Jurkat, Clone E6-1 (cell line): ENCODE results near the gene RBP3.
A peak's percentile ranks its signal among the peaks of the same experiment; 100 is the strongest.

Experiments used
- DNase-seq: peaks from one replicate; pipeline ENCODE4 v3.0.0-alpha.2; 2011; ENCODE audit warnings: low read depth, low spot score
- H3K4me3 ChIP-seq: 2 replicates; pipeline ENCODE4 v1.5.1; 2011; ENCODE audit warnings: mild to moderate bottlenecking, low read length, control low read depth, moderate library complexity

Gene RBP3

DNA sequence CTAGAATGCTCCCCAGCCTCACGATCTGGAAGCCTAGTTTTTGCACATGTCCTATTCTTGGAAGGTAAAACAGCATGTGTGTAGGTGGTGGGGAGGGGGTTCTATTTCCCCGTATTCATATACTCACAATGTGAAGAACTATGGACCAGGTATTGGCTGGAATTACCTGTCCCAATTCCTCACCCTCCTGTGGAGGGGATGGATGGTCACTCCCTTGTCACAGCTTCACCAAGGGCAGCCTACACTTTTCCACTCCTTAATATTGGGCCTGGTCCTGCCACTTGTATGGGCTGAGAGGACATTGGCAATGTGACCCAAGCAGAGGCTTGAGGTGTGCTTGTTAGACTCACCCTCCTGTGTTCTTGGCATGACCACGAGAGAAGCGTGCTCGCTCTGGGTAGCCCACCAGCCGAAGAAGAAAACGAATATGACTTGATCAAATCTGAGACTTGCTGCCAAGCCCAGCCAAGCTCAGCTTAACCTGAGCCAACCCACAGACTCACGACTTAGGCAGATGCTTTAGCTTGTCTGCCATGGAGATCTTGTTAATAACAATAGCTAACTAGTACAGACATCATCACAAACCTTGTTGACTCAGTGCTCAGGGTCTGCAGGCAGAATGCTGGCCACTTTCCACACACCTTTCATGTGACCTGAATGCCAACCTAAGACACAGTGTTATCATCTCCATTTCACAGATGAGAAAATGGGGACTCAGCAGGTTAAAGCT is 18.7 kb downstream of the RBP3 start:
- no peak for DNase-seq
- no peak overlapping the region for H3K4me3 ChIP-seq

DNA sequence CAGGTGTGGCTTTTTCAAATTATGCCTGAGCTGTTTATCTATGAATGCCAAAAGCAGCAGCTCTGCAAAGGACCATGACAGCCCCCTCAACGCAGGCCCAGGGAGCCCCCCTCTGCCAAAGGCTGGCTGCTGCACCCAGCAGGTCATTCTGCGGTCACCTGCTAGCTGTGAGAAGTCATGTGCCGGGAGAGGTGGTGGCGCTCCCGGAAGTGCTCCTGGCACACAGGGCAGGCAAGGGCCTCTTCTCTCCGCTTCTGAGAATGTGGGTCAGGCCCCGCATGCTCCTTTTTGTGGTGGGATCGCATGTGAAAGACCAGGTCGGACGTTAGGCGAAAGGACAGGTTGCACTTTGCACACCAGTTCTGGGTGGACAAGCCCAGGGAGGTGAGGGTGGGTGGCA is 19.5 kb downstream of the RBP3 start:
- DNase-seq = no peak
- H3K4me3 ChIP-seq = no peak overlapping the region

DNA sequence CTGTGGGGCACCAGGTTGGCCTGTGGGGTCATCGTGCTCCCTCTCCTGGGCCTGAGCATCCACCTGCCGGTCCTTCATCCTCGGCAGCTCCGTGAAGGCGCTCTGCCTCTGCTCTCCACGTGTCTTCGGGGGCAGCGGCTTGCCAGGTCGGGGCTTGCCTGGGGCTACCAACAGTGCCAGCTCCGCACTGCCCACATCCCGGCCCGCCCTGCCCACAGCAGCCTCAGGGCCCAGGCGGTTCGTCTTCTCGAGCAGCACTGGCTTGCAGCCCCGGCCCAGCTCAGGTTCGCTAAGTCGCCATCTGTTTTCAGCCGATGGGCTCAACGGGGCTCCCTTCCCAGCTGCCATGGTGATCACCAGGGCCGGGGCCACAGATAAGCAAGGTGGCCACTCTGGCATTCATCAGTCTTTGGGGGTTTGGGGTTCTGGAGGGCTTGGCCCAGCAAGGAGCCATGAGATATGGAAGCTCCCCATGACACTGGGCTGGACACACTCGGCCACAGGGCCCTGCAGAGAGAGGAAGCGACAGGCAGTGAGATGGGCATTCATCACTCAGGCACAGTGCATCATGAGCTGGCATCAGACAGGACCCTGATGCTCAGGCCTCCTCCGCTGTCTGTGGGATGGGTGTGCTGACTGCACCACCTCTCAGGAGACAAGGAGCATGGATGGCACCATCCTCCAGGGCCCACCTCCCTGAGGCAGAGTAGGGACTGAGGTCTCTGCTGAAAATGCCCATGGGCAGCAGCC is 20.4 kb downstream of the RBP3 start:
- H3K4me3 ChIP-seq = no peak overlapping the region
- no peak for DNase-seq

DNA sequence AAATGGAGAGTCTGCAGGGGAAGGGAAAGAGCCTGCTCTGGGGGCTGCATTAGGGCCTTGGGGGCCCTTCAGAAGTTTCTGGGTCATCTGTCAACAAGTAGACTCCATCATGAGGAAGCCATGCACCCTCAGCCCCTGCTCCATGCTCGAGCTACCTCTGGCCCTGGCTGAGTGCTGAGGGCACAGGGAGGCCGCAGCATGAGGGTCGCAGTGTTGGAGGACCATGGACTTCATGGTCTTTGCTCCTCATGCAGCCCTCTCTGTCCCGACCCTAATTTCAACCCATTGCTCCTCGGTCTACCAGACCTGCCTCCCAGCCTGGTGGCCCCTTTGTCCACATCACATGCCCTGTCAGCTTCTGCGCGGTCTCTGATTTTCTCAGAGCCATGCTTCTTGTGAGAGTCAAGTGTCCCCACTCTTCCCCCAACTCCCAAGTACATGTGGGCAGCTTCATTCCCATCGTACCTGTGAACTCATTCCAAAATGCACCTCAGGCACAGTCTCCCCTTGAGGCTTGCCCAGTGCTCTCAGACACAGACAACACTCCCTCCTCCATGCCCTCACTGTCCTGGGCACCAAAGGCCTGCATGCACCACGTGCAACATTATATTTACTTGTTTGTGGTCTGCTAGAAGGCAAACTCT is 21.2 kb downstream of the RBP3 start:
- no peak overlapping the region for H3K4me3 ChIP-seq
- DNase-seq = no peak

DNA sequence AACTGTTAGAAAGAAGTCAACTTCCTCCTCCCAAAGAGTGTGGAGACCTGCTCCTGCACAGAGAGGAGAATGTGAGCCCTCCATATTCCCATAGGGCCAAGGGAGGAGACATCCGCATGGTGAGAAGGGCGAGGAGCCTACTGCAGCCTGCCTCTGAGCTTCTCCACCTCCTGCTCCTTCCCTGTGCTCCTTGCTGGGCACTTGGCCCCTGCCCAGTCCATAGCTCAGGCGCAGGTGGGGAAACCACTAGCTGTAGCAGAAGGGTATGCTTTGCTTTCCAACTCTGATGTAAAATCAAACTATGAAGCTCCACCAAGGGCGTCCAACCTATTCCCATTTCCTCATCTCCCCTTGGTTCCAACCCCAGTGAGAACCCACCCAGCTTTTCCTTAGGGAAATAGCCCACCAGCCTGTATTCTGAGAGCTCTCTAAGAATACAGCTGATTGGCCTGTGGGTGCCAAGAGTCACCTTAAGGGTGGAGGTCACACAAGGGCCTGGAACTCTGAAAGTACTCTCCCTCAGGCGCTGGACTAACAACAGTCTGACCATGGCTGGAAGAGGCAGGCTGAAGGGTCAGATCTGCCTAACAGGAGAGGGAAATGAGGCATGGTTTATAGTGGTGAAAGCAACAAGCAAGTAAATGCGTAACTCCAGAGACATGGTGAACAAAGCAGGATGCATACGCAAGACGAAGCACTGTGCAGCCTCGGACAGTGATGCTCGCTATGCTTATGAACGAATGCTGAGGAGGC is 22.0 kb downstream of the RBP3 start:
- H3K4me3 ChIP-seq = no peak overlapping the region
- DNase-seq = no peak

DNA sequence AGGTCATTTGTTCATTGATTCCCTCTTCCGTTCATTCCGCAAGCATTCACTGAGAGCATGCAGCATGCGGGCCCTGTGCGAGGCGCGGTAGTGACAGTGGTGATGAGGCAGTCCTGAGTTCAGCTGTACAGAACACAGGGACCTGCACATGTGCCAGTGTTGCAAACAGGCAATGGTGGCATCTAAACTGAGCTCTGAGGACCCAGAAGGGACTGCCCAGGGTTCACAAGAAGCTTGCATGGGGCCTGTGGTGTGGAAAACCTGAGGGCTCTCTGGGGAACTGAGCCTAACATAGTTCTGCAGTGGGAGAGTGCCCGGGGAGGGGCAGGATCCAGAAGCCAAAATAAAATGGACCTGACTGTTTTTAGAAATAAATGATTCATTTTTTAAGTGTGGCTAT is 22.7 kb downstream of the RBP3 start:
- no peak for DNase-seq
- H3K4me3 ChIP-seq = no peak overlapping the region

DNA sequence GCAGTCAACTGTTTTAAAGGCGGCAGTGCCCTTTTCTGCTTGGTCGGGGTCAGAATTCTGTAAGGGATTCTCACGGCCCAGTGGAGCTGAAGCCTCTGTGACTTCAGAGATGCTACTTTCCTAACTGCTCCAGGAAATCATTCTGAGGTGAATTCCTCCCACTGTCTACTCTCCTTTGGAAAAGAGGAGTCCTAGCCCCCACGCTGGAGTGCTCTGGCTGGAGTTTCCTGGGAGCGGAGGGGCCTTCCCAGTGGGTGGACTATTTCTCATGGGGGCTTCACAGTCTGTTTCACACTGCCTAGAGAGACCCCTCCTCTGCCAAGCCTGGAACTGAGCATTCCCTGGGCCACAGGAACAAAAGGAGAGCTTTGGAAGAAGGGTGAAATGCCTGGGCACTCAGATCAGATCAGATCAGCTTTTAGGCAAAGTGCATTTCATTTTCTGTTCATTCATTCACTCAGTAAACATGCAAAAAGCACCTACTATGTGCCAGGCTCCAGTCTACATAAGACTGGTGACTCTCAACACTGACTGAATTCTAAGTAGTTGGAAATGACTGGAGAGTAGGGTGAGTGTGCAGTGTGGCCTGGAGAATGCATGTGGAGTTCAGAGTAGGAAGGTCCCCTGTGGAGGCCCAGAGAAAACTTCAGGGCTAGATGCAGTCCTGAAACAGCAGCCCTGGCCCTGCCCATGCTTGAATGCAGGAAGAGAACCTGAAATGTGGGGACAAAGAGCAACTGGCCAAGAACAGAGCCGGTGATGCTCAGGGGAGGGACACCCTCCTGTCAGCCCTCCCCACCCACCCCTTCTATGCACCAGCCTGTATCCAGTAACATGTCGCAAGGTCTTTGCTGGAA is 23.7 kb downstream of the RBP3 start:
- no peak overlapping the region for H3K4me3 ChIP-seq
- no peak for DNase-seq

DNA sequence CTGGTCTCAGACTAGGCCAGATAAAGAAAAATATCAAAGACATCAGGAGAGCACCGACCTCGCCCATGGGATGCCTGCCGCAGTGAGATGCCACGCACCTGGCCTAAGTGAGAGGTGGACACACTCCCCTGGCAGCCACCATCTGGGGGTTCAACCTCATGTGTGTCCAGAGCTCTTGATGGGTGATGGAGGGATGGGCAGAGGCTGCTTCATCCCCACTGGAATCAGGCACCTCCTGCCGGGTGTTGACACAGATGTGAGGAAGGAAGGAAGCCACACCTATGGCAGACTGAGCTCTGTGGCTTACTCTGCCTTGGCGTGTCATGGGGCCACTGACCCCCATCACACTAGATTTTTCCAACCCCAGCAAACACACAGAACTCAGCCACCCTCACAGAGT is 24.6 kb downstream of the RBP3 start:
- no peak overlapping the region for H3K4me3 ChIP-seq
- DNase-seq = no peak

DNA sequence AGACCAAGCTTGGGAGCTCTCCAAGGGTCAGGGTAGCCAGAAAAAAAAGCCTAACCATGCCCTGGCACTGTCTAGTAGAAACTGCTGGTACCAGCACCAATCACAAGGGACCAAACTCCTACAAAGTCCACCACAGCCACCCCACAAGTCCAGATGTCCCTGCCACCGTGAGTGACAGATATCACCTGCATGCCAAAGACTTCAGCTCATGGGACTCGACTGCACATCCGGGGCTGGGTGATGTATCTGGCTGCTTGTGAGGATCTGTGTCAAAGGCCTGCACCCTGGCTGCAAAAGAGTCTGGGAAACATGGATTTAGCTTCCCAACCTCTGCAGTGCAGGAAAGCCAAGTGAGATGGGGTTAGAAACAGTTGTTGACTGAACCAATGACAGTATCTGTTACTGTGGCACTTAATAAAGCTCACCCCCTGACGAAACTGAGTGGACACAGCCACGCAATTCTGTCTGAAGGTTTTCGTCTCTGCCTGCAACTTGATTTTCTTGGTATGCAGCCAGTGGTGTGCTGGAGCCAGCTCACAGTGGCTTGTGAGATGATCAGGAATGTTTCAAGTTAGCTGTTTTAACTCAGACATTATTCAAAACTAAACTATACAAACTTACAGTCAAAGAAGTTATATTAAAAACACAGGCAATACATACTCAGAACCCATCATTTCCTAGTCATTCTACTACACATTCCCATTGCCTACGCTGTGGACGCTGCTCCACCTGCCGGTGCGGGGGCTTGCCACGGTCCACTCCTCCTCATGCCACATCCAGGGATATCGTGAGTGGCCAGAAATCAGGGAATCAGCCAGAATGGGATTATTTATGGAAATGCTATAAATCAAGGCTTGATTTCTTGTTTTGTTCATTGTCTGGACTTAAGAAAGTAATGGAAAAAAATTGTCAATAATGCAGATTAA is 26.7 kb downstream of the RBP3 start:
- DNase-seq = no peak
- H3K4me3 ChIP-seq = no peak overlapping the region

DNA sequence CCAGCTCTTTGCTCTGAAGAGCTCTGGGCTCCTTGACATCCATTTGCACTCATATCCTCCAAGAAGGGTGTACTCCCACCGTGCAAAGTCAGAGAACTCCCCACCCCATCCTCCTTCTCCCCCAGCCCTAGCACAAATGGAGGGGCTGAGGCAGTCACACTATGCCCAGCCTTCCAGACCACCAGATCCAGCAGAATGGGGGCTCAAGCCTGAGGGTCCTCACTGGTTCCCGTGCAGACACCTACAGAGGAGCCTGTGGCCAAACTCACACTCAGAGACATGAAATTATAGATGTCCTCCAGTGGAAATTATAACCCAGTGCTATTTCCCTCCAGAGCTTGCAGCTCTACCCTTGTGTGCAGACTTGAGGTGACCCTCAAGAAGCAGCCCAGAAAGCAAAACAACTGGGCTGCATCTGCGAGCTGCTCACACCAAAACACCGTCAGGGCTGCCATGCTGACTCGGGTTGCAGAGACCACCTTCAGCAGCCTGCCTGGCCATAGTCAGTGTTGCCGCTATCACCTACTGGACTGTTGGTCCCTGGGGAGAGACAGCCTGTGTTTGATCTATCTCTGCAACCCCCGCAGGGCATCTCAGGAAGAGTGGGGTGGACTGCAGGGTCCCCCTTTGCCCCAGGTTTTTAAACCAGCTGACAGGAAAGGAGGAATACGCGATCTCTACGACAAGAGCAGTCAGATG is 28.5 kb downstream of the RBP3 start:
- no peak overlapping the region for H3K4me3 ChIP-seq
- DNase-seq = no peak

DNA sequence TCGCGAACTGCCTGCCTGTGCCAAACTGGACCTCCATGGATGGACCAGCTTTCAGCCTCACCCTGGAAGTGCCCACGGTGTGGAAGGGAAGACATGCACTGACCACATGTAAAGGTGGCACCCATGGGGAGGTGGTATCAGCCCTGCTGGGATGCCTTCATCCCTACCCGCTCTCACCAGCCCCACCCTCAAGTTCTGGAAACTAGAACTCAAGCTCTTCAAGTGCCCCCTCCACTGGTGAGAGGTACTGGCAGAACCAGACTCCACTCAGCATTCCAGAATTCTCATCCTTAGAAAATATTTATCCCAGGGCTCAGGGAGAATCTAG is 30.0 kb downstream of the RBP3 start:
- H3K4me3 ChIP-seq = no peak overlapping the region
- DNase-seq = no peak

DNA sequence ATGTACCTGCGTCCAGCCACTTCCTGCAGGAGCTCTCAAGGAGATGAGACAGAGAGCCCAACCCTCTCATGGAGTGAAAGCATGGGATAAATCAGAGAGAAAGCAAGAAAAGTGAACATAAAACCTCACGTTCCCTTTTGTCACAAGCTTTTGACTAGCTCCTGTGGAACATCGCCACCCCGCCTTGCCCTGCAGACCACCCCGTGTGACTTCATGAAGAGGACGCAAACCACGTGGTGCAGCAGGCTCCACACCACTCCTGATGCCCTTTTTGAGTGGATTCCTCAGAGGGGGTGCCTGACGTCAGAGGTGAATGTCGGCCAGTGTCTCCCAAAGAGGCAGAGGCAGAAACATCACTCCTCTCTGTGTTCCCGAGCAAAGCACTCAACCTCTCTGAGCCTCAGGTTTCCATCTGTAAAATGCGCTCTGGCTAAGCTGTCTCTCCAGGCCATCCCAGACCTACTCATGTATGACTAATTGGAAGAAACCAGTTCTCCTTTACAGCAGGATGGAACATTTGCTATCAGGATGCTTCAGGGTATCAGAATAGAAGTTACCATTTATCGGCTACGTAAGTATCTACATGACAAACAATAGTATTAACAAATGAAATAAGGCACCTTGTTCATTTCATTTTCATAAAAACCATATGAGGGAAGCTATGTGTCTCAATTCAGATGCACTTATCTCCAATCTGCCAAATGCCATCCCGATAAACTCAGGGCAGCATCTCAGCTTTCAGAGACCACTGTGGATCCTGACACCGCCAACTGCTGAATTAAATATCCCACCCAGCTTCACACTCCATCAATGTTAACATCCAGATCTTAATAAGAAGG is 30.7 kb downstream of the RBP3 start:
- no peak overlapping the region for H3K4me3 ChIP-seq

DNA sequence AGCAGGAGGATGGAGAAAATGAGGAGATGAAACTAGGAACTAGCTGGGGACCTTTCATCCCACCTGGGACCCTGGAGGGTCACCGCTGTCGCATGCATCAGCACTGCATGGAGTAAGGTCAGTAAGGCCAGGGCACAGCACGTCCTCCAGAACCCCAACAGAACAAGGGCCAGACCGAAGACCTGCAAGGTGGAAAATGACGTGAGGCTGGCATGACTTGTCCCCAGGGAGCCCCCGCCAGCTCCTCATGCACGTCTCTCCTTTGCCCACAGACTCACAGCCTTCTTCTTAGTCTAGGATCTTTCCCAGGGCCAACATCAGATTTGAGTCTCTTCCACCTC is 31.3 kb downstream of the RBP3 start:
- DNase-seq = no peak
- H3K4me3 ChIP-seq = no peak overlapping the region

More for the DNA sequence above, 30.7 kb downstream of the RBP3 start:
- no peak for DNase-seq

DNA sequence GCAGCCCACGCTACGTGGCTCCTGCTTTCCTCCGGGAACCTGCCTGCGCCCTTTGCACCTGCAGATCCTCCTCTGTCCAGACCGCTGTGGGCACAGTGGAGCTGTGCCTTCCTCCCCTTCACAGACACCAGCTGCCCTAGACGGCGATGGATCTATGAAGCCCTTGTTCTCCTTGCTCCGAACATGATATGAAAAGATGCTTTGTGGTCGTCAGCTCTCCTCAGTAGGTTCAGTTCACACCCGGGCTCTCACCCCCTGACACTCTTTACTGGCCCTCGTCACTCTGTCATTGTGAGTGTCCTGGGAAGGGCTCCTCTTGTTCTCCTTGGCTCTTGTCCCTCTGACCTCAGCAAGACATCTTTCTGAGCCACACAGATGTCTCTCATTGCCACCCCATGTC is 31.7 kb downstream of the RBP3 start:
- peak; percentile 15 for DNase-seq
- no peak overlapping the region for H3K4me3 ChIP-seq

DNA sequence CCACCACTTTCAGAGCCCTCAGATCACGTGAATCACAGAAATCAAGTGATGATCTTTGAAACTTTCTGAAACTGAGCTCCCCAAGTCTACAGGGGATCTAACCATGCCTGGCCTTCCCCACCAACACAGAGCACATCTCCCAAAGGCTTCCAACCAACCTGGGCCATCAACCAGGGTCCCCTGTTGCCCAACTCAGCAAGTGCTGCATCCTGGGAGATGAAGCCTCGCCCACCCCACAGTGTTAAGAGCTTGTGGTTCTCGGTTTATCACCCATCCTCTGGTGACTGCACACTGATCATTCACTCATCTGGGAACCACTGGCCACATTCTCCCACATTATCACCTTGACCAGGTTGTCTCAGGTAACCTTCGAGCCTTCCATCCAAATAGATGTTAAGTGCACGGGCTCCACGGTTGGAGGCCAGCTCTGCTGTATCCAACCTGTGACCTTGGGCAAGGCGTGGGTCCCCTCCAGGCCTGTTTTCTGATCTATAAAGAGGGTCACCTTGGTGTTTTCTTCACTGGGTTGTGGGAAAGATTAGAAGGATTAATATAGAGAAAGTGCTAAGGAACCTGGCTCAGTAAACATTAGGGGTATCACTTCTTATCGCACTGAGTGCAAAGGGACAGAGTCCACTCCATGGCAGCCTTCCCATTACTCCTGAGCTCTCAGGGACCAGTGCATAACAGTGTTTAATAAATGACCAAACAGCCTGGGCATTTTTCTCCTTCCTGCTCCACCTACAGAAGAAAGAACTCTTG is 32.4 kb downstream of the RBP3 start:
- H3K4me3 ChIP-seq = no peak overlapping the region
- no peak for DNase-seq

DNA sequence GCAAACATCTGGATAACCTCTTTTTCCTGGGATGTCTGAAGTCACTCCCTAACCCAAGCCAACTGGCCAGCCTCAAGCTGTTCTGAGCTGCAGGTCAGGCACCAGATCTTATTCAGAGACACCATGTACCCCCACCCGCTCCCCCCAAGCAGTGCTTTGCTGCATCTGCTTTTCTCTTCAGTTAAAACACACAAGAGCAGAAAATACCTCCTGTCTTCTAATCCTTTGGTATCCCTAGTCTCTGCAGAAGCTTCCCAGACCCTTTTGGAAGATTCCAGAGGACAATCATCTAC is 32.9 kb downstream of the RBP3 start:
- H3K4me3 ChIP-seq = no peak overlapping the region
- DNase-seq = no peak
